Body of pancreas (tissue), 4 donors: ENCODE results near the gene PNPLA6.

Experiments
- POLR2A ChIP-seq, 3 donors: fragments of 450-650 bp; IDR thresholded peaks; one replicate each; pipeline ENCODE4 v1.6.1; 2016; ENCODE audit warnings: antibody characterized with exemption in 3 of 3, mild to moderate bottlenecking in 2 of 3
- TF ChIP-seq, protein P1 (sequence below), 7 experiments: fragments of 450-650 bp in 4 of 7; fragments of 200-600 bp in 3 of 7; sonication (generic) in 3 of 7; IDR thresholded peaks; one replicate each; pipeline ENCODE4 v1.5.1; 2016 to 2019; ENCODE audit warnings: antibody characterized with exemption in 7 of 7

DNA sequence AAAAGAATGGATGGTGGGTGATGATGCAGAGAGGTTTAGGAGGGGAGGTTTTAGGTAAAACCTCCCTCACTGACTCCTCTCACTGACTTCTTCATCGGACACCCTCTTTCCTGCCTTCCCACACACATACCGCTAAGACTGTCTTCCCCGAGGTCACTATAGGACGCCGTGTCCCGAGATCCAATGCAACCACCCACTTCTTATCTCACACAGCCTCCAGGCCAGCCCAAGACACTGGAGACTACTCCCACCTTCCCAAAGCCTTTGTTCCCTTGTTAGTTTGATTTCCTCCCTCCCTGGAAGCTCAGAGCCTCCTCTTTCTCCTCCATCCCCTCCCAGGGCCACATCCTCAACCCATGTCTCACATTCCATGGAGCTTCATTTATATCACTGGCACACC is 43.7 kb downstream of the PNPLA6 start:
- TF ChIP-seq, protein P1, sequence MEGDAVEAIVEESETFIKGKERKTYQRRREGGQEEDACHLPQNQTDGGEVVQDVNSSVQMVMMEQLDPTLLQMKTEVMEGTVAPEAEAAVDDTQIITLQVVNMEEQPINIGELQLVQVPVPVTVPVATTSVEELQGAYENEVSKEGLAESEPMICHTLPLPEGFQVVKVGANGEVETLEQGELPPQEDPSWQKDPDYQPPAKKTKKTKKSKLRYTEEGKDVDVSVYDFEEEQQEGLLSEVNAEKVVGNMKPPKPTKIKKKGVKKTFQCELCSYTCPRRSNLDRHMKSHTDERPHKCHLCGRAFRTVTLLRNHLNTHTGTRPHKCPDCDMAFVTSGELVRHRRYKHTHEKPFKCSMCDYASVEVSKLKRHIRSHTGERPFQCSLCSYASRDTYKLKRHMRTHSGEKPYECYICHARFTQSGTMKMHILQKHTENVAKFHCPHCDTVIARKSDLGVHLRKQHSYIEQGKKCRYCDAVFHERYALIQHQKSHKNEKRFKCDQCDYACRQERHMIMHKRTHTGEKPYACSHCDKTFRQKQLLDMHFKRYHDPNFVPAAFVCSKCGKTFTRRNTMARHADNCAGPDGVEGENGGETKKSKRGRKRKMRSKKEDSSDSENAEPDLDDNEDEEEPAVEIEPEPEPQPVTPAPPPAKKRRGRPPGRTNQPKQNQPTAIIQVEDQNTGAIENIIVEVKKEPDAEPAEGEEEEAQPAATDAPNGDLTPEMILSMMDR (IDR thresholded peaks at IDR 0.05), result no peak
- TF ChIP-seq POLR2A (IDR thresholded peaks at IDR 0.05), result no peak
